IPS-20b (cell line): ENCODE data around the gene TEAD3.
"Not testable (repeated sequence)": the region's sequence is repeated elsewhere in the genome, so short reads cannot be mapped to it uniquely, and the experiment has no call there.

Experiments used
- H3K27ac ChIP-seq: one replicate; pipeline ENCODE4 v1.5.1; 2013; ENCODE audit warnings: low read length
- H3K27me3 ChIP-seq: 2 replicates; pipeline ENCODE4 v1.6.1; 2013; ENCODE audit warnings: mild to moderate bottlenecking, low read length, inconsistent platforms; ENCODE audit not compliant: insufficient read depth
- H3K36me3 ChIP-seq: 2 replicates; pipeline ENCODE4 v1.6.1; 2013; ENCODE audit warnings: low read depth, mild to moderate bottlenecking, inconsistent platforms, low read length, moderate library complexity; ENCODE audit not compliant: insufficient read depth
- H3K4me1 ChIP-seq: 2 replicates; pipeline ENCODE4 v1.6.1; 2013; ENCODE audit warnings: mild to moderate bottlenecking, control low read depth, inconsistent platforms, low read length, moderate library complexity; ENCODE audit not compliant: insufficient read depth
- H3K4me3 ChIP-seq: 2 replicates; pipeline ENCODE4 v1.5.1; 2013; ENCODE audit warnings: mild to moderate bottlenecking, low read length, inconsistent platforms
- H3K9ac ChIP-seq: 2 replicates; pipeline ENCODE4 v1.6.1; 2013; ENCODE audit warnings: low read depth, mild to moderate bottlenecking, inconsistent platforms, low read length, moderate library complexity
- H3K9me3 ChIP-seq: 2 replicates; pipeline ENCODE4 v1.6.1; 2013; ENCODE audit warnings: mild to moderate bottlenecking, low read depth, low read length, inconsistent platforms; ENCODE audit not compliant: insufficient read depth

The TEAD3 gene

DNA sequence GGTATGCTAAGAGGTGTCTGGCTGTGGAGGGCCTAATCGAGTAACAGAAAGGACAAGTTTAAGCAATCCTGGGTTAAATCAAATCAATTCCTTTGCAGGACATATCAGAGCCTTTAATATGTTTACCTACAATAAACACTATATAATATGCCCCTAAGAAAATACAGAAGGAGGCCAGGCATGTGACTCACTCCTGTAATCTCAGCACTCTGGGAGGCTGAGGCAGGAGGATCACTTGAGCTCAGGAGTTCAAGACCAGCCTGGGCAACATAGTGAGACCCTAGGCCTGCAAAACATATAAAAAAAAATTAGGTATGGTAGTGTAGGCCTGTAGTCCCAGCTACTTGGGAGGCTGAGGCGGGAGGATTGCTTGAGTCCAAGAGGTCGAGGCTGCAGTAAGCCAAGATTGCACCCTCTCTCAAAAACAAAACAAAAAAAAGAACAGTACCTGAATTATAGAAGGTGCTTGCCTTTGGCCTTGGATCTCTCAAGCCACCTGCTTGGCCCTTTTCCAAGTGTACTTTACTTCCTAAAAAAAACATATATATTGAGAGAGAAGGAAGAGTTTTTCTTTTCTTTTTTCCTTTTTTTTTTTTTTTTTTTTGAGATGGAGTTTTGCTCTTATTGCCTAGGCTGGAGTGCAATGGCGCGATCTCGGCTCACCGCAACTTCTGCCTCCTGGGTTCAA lies 58.4 kb downstream of the TEAD3 start:
- H3K4me1 ChIP-seq, H3K9ac ChIP-seq, H3K27ac ChIP-seq, H3K36me3 ChIP-seq, H3K4me3 ChIP-seq, H3K27me3 ChIP-seq, H3K9me3 ChIP-seq: not testable (repeated sequence)

DNA sequence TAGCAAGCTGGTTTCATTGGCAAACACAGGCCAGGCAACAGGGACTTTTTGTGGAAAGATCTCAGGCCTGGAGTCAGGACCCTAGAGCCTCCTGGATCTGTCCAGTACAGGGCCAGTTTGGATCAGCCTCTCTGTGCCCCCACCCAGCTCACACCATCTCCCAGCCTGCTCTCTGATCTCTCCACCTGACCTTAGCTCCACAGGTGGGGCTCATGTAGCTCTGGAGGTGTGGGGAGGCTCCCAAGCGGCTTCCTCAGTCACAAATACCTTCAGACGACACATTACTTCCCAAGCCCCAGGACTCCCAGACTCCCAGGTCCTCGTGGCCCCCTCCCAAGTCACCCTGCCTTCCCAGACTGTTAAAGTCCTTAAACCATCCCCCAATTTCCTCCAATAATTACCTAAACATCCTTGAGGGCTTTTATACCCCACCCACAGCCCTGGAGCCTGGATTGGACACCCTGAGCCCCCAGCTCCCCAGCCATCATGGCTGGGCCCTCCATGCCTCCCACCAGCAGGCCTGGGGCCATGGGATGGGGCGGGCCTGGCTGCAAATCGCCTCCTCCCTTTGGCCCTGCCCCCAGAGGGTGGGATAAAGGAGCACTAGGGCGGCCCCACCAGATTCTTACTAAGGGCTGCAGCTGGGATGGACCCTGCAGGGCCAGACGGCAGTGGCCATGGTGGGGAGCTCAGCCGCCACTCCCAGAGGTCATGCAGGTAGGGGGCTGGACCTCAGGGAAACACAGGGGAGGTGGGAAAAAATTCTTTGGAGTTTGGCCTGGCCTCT lies 60.6 kb downstream of the TEAD3 start:
- no peak overlapping the region for H3K9ac ChIP-seq
- no peak overlapping the region for H3K4me3 ChIP-seq
- H3K9me3 ChIP-seq = no peaks in the 10 kb centered on the region
- H3K27ac ChIP-seq = no peak overlapping the region
- no peaks in the 10 kb centered on the region for H3K4me1 ChIP-seq
- no peaks in the 10 kb centered on the region for H3K27me3 ChIP-seq
- H3K36me3 ChIP-seq = no peaks in the 10 kb centered on the region

DNA sequence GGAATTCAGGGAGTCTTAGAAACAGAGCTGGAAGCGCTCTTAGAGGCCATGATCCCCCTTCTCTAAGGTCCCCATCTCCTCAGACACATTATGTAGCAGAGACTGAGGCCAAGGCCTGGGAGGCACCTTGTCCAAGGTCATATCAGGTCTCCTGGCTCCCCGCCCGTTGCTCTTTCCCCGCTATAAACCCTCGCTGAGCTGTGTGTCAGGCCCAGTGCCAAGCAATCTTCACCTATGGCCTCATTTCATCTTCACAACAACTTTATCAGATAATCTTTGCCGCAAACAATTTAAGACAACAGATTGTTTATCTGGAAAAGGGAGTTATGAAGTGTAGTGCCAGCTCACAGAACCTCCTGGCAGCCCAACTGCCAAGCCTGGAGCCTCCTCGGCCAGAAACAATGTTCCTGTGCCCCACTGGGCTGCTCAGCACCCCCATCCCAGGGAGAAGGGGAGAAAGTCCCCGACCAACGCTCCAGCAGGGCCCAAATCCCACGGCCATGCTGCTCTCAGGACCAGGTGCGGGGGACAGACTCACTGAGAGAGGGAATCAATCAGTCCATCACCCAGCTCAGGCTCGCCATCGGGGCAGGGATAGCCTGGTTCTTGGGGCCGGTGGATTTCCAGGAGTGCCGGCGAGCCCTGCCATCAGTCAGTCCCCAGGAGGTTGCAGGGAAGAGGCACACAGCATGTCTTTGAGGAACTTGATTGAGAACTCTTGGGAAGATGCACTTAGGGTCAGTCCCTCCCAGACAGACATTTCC lies 61.6 kb downstream of the TEAD3 start:
- Histone ChIP-seq H3K27me3 (no peaks in the 10 kb centered on the region), H3K4me3 (no peak overlapping the region), H3K27ac (no peak overlapping the region)

DNA sequence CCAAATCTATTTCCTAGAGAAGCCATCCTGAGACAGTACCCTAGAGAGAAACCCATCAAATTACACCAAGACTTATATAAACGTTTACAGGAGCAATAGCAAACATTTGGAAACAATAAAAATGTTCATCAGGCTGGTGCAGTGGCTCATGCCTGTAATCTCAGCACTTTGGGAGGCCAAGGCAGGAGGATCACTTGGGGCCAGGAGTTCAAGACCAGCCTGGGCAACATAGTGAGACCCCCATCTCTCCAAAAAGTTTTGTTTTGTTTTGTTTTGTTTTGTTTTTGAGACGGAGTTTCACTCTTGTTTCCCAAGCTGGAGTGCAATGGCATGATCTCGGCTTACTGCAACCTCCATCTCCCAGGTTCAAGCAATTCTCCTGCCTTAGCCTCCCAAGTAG lies 64.2 kb downstream of the TEAD3 start:
- not testable (repeated sequence) for H3K9ac ChIP-seq

More for the DNA sequence above, 61.6 kb downstream of the TEAD3 start:
- Histone ChIP-seq H3K4me1 (no peaks in the 10 kb centered on the region), H3K9me3 (0 out of 2 replicates have a peak, but pooled peaks cover 2% of the 10 kb centered on the region), H3K9ac (no peak overlapping the region), H3K36me3 (no peaks in the 10 kb centered on the region)

DNA sequence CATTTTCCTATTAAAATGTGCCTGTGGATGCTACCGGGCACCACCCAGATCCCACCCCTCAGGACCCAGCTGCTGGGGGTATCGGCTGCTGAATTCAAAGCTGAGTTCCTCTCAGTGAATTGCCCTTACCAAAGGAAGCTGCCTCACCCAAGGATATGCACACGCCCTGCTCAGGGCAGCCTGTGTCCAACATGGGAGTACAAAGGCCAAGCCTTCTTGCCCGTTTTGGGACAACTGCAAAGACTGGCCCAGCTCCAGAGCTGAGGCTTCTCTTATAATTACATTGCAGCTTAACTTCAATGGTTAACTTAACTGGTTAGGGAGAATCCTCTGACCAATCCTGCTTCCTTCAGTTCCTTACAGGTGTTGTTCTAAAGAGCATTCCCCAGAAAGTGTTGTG lies 64.6 kb downstream of the TEAD3 start:
- Histone ChIP-seq H3K36me3 (no peaks in the 10 kb centered on the region), H3K27me3 (no peaks in the 10 kb centered on the region), H3K4me3 (no peak overlapping the region), H3K9ac (no peak overlapping the region), H3K9me3 (peaks cover 21% of the 10 kb centered on the region; the same call in 1 of the 2 replicates), H3K27ac (no peak overlapping the region), H3K4me1 (peaks cover 7% of the 10 kb centered on the region; the same call in 1 of the 2 replicates)

More for the DNA sequence above, 64.2 kb downstream of the TEAD3 start:
- not testable (repeated sequence) for H3K36me3 ChIP-seq, H3K27me3 ChIP-seq, H3K4me1 ChIP-seq, H3K4me3 ChIP-seq, H3K27ac ChIP-seq
- H3K9me3 ChIP-seq = peaks cover 21% of the 10 kb centered on the region; the same call in 1 of the 2 replicates

DNA sequence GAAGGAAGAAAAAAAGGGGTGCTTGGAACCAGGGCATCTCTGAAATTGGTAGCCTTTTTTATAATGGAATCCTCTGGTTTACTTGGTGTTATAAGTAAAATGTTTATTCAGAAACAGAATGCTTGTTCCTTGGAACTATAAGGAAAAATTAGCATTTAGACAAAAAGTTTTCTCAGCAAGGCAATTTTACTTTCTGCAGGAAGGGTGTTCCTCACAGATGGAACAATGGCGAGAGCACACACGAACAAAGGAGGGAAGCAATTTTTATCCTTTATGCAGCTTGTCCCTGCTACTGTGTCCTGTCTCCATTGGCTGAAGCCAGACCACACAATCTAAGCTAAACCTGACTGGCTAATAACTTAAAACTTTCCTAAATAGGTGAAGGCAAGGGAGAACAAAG lies 67.4 kb downstream of the TEAD3 start:
- H3K4me3 ChIP-seq = no peak overlapping the region
- H3K27me3 ChIP-seq = no peaks in the 10 kb centered on the region
- H3K9me3 ChIP-seq = peaks cover 21% of the 10 kb centered on the region; the same call in 1 of the 2 replicates
- no peak overlapping the region for H3K27ac ChIP-seq
- H3K36me3 ChIP-seq = peaks cover 1% of the 10 kb centered on the region; the same call in 1 of the 2 replicates
- peaks cover 7% of the 10 kb centered on the region; the same call in 1 of the 2 replicates for H3K4me1 ChIP-seq
- no peak overlapping the region for H3K9ac ChIP-seq

DNA sequence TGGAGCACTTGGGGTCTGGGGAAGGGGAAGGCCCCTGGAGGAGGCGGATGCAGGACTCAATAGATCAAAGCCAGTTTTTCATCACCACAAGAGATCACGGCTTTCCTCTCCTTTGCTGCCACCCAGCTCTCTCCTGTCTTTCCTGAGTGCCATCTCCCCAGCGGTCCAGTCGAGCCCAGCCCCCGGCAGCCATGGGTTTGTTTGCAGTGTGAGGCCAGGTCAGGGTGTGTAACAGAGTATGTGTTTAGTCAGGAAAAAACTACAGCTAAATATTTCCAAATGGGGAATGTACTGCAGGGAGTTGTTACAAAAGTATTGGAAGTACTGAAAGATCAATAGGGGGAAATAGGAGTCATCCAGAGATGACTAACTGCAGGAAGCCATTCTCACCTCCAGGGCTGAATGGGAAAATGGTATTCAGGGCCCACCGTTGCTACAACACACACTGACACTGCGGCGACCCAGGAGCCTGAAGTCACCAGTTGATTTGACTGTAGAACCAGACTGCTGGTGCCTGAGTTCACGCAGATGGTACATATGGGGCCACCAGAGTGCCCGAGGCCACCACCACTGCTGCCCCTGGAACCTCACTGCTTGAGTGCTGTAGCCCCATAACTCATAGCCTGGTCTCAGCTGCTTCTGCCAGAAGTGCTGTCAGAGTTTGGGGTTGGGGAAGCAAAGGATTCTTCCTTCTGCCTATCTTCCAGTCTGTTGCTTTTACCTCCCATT lies 68.3 kb downstream of the TEAD3 start:
- H3K27me3 ChIP-seq = no peaks in the 10 kb centered on the region
- H3K4me1 ChIP-seq = peaks cover 7% of the 10 kb centered on the region; the same call in 1 of the 2 replicates
- peaks cover 21% of the 10 kb centered on the region; the same call in 1 of the 2 replicates for H3K9me3 ChIP-seq
- H3K36me3 ChIP-seq = peaks cover 3% of the 10 kb centered on the region; the same call in 1 of the 2 replicates
- no peak overlapping the region for H3K27ac ChIP-seq
- H3K4me3 ChIP-seq = no peak overlapping the region
- no peak overlapping the region for H3K9ac ChIP-seq

DNA sequence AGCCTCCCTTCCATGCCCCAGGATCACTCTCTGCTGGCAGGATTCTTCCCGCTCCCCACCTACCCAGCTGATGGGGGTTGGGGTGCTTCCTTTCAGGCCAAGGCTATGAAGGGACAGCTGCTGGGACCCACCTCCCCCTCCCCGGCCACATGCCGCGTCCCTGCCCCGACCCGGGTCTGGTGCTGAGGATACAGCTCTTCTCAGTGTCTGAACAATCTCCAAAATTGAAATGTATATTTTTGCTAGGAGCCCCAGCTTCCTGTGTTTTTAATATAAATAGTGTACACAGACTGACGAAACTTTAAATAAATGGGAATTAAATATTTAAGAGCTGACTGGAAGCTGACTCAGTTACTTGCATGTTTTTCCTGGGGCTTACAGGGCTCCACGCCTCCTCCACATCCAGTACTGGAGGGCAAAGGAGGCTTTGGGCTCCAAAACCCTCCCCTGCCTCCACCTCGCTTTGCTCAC lies 69.0 kb downstream of the TEAD3 start:
- H3K9ac ChIP-seq = no peak overlapping the region
- H3K9me3 ChIP-seq = peaks cover 21% of the 10 kb centered on the region; the same call in 1 of the 2 replicates
- peaks cover 7% of the 10 kb centered on the region; the same call in 1 of the 2 replicates for H3K4me1 ChIP-seq
- no peak overlapping the region for H3K27ac ChIP-seq
- no peak overlapping the region for H3K4me3 ChIP-seq
- peaks cover 3% of the 10 kb centered on the region; the same call in 1 of the 2 replicates for H3K36me3 ChIP-seq
- H3K27me3 ChIP-seq = no peaks in the 10 kb centered on the region

DNA sequence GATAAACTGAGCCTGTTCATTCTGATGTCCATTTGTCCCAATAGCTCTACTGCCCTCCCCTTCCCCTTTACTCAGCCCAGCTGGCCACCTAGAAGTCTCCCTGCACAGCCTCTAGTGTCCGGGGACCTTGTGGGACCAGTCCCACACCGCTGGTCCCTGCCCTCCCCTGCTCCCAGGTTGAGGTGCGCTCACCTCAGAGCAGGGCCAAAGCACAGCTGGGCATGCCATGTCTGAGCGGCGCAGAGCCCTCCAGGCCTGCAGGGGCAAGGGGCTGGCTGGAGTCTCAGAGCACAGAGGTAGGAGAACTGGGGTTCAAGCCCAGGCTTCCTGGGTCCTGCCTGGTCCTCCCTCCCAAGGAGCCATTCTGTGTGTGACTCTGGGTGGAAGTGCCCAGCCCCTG lies 69.4 kb downstream of the TEAD3 start:
- Histone ChIP-seq H3K4me3 (no peak overlapping the region), H3K9me3 (peaks cover 21% of the 10 kb centered on the region; the same call in 1 of the 2 replicates), H3K9ac (no peak overlapping the region), H3K27ac (no peak overlapping the region), H3K36me3 (peaks cover 3% of the 10 kb centered on the region; the same call in 1 of the 2 replicates), H3K4me1 (peaks cover 7% of the 10 kb centered on the region; the same call in 1 of the 2 replicates), H3K27me3 (no peaks in the 10 kb centered on the region)

DNA sequence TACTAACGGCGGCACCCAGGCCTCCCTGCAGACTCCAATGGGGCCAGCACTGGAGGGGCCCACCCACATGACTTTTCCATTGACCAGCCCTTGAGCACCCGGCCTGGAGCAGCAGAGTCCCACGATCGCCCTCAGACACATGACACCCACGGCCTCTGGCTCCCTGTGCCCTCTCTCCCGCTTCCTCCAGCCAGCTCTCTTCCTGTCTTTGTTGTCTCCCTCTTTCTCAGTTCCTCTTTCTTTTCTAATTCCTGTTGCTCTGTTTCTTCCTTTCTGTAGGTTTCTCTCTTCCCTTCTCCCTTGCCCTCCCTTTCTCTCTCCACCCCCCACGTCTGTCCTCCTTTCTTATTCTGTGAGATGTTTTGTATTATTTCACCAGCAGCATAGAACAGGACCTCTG lies 70.8 kb downstream of the TEAD3 start:
- H3K9me3 ChIP-seq = peaks cover 21% of the 10 kb centered on the region; the same call in 1 of the 2 replicates
- no peak overlapping the region for H3K27ac ChIP-seq
- H3K9ac ChIP-seq = no peak overlapping the region
- H3K36me3 ChIP-seq = peaks cover 3% of the 10 kb centered on the region; the same call in 1 of the 2 replicates
- no peak overlapping the region for H3K4me3 ChIP-seq
- H3K27me3 ChIP-seq = no peaks in the 10 kb centered on the region
- H3K4me1 ChIP-seq = peaks cover 7% of the 10 kb centered on the region; the same call in 1 of the 2 replicates
